ENCODE measurements around the gene ENDOV. TPM values are rescaled to one million over a fixed set of nuclear protein-coding genes. Genes with fewer than 3 reads are reported as not detected.
A peak's percentile ranks its signal among the peaks of the same experiment; 100 is the strongest.

ENDOV gene
- total RNA-seq, 1 experiment from 2014 or later, result 45.6 TPM

DNA sequence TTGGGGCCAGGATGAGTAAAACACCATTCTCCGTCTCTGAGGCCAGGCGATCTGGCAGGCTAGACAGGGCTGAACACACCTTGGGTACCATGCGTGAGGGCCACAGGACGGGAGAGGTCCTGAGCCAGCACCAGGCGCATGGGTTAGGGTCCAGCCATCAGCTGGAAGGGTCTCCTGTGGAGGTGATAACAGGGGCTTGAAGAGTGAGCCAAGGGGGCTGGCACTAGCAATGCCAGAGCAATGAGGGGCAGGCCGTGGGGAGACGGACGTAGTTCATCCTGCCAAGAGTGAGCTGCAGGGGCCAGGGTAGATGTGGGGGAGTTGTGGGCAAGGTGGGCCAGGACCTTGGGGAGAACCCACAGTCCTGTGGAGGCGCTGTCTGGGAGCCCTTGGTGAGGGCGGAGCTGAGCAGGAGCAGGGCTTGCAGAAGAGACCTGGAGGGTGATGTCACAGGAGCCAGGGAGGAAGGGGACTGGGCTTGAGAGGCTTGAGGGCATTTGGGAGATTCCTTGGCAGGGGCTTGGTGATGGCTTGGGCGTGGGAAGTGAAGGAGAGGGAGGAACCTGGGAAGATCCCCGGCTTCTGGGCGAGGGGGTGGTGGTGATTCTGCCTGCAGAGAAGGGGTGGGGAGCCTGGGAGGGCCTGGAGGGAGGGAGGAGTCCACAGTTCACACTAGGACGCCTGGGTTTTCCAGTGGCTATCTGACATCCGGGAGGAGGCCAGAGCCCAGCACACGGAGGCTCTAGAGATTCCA lies 67.8 kb downstream of the ENDOV start:
- ATAC-seq, result peak; percentile 31; the same call in 1 of the 2 replicates
- Histone ChIP-seq H3K9me2 (ENCODE audit: insufficient read depth) (no peaks in the 10 kb centered on the region), H3K9ac (ENCODE audit: low read length) (no peak overlapping the region), H3K27me3 (ENCODE audit: insufficient read depth, low read length) (no peaks in the 10 kb centered on the region), H3K9me3 (ENCODE audit: control insufficient read depth in 1 of 2, insufficient read depth in 1 of 2, low read depth in 1 of 2, low read length in 2 of 2) (no peaks in the 10 kb centered on the region), H3K4me3 (replicated peaks in 1 of 2; ENCODE audit: low read depth in 1 of 2, low read length in 2 of 2) (no peak overlapping the region), H3K36me3 (ENCODE audit: control insufficient read depth in 1 of 2, insufficient read depth in 2 of 2, low read length in 2 of 2) (no peaks in the 10 kb centered on the region), H3K27ac (ENCODE audit: low read depth, low read length) (no peak overlapping the region), H4K20me1 (ENCODE audit: insufficient read depth) (no peaks in the 10 kb centered on the region), H3K79me2 (ENCODE audit: insufficient read depth, low read length) (no peaks in the 10 kb centered on the region), H3K4me1 (ENCODE audit: control insufficient read depth in 1 of 2, insufficient read depth in 2 of 2, low read length in 2 of 2) (peaks cover 7 to 25% of the 10 kb centered on the region in 2 experiments; a peak in 3 of 4 replicates), H2AFZ (ENCODE audit: low read depth, low read length, poor library complexity, severe bottlenecking) (no peak overlapping the region), H3K4me2 (ENCODE audit: low read length) (peak overlapping the region; percentile 32)
- ChIA-PET RAD21 (ENCODE audit: low non-redundant PET in 1 of 2, low total read pairs in 2 of 2, uncharacterized antibody in 2 of 2, unreplicated experiment in 2 of 2) (interaction anchor here in 1 of 2 experiments (0.6 kb wide), 1 partner anchor 342 kb away, joined by 8 read pairs; no protein-coding TSS in a partner anchor), POLR2A (no interaction called here), CTCF (no interaction called here)
- DNase-seq (ENCODE audit: low read depth, low spot score), result no peak
- TF ChIP-seq CEBPB (IDR thresholded peaks at IDR 0.05; ENCODE audit: low read depth), result no peak
- TF ChIP-seq TCF7L2 (IDR thresholded peaks at IDR 0.05; ENCODE audit: borderline replicate concordance, extremely low read depth, insufficient read depth, insufficient read length), result no peak
- intact Hi-C loops (cut with micrococcal nuclease), result no loop called here
- no TSS peak for BruUV-seq (replicated peaks)

DNA sequence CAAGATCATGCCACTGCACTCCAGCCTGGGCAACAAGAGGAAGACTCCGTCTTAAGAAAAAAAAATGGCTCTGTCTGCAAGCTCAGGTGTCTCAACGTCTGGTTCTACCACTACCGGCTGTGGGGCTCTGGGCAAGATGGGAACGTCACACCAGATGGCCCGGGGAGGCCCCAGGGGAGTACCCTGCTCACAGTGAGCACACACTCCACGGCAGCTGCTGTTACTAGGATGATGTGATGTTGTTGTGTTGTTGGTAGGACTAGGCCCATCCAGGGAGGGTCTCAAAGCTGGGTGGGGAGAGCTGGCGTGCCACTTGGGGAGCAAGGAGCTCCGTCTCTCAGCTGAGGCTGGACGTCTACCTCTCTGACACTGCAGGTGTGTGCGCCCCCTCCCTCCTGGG lies 70.9 kb downstream of the ENDOV start:
- H2AFZ ChIP-seq (ENCODE audit: low read depth, low read length, poor library complexity, severe bottlenecking), result no peak overlapping the region
- H3K27me3 ChIP-seq (ENCODE audit: insufficient read depth, low read length), result peaks cover 3% of the 10 kb centered on the region; the same call in 1 of the 2 replicates
- H3K36me3 ChIP-seq (ENCODE audit: control insufficient read depth in 1 of 2, insufficient read depth in 2 of 2, low read length in 2 of 2), result no peaks in the 10 kb centered on the region
- peaks cover 7 to 25% of the 10 kb centered on the region in 2 experiments; a peak in 3 of 4 replicates for H3K4me1 ChIP-seq (ENCODE audit: control insufficient read depth in 1 of 2, insufficient read depth in 2 of 2, low read length in 2 of 2)
- H4K20me1 ChIP-seq (ENCODE audit: insufficient read depth), result no peaks in the 10 kb centered on the region
- H3K4me2 ChIP-seq (ENCODE audit: low read length), result no peak overlapping the region
- CTCF ChIA-PET, result no interaction called here
- TF ChIP-seq POLR2A (IDR thresholded peaks at IDR 0.05; ENCODE audit: borderline replicate concordance, extremely low read depth, insufficient read depth, insufficient read length) (no peak), YY1 (IDR thresholded peaks at IDR 0.05; ENCODE audit: extremely low read depth, insufficient replicate concordance, low read depth, low read length) (no peak), EZH2phosphoT487 (IDR thresholded peaks at IDR 0.05; ENCODE audit: borderline replicate concordance) (no peak), EGR1 (IDR thresholded peaks at IDR 0.05; ENCODE audit: low read depth) (no peak), CEBPB (IDR thresholded peaks at IDR 0.05; ENCODE audit: low read depth) (no peak), ZFX (IDR thresholded peaks at IDR 0.05) (no peak), TCF7L2 (IDR thresholded peaks at IDR 0.05; ENCODE audit: borderline replicate concordance, extremely low read depth, insufficient read depth, insufficient read length) (no peak), SP1 (IDR thresholded peaks at IDR 0.05; ENCODE audit: low read depth) (no peak), CBX3 (IDR thresholded peaks at IDR 0.05; ENCODE audit: low read depth) (no peak)
- TF ChIP-seq, protein P1, sequence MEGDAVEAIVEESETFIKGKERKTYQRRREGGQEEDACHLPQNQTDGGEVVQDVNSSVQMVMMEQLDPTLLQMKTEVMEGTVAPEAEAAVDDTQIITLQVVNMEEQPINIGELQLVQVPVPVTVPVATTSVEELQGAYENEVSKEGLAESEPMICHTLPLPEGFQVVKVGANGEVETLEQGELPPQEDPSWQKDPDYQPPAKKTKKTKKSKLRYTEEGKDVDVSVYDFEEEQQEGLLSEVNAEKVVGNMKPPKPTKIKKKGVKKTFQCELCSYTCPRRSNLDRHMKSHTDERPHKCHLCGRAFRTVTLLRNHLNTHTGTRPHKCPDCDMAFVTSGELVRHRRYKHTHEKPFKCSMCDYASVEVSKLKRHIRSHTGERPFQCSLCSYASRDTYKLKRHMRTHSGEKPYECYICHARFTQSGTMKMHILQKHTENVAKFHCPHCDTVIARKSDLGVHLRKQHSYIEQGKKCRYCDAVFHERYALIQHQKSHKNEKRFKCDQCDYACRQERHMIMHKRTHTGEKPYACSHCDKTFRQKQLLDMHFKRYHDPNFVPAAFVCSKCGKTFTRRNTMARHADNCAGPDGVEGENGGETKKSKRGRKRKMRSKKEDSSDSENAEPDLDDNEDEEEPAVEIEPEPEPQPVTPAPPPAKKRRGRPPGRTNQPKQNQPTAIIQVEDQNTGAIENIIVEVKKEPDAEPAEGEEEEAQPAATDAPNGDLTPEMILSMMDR (IDR thresholded peaks at IDR 0.05 in 2 of 3, conservative IDR thresholded peaks at IDR 0.05 in 1 of 3; ENCODE audit: borderline replicate concordance in 1 of 3, insufficient read depth in 1 of 3, low read depth in 2 of 3, low read length in 2 of 3), result no peak
- TF ChIP-seq, protein P2, sequence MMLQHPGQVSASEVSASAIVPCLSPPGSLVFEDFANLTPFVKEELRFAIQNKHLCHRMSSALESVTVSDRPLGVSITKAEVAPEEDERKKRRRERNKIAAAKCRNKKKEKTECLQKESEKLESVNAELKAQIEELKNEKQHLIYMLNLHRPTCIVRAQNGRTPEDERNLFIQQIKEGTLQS (IDR thresholded peaks at IDR 0.05), result no peak
- TF ChIP-seq, protein P3, sequence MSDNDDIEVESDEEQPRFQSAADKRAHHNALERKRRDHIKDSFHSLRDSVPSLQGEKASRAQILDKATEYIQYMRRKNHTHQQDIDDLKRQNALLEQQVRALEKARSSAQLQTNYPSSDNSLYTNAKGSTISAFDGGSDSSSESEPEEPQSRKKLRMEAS (IDR thresholded peaks at IDR 0.05), result no peak
- TF ChIP-seq, protein P4, sequence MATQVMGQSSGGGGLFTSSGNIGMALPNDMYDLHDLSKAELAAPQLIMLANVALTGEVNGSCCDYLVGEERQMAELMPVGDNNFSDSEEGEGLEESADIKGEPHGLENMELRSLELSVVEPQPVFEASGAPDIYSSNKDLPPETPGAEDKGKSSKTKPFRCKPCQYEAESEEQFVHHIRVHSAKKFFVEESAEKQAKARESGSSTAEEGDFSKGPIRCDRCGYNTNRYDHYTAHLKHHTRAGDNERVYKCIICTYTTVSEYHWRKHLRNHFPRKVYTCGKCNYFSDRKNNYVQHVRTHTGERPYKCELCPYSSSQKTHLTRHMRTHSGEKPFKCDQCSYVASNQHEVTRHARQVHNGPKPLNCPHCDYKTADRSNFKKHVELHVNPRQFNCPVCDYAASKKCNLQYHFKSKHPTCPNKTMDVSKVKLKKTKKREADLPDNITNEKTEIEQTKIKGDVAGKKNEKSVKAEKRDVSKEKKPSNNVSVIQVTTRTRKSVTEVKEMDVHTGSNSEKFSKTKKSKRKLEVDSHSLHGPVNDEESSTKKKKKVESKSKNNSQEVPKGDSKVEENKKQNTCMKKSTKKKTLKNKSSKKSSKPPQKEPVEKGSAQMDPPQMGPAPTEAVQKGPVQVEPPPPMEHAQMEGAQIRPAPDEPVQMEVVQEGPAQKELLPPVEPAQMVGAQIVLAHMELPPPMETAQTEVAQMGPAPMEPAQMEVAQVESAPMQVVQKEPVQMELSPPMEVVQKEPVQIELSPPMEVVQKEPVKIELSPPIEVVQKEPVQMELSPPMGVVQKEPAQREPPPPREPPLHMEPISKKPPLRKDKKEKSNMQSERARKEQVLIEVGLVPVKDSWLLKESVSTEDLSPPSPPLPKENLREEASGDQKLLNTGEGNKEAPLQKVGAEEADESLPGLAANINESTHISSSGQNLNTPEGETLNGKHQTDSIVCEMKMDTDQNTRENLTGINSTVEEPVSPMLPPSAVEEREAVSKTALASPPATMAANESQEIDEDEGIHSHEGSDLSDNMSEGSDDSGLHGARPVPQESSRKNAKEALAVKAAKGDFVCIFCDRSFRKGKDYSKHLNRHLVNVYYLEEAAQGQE (IDR thresholded peaks at IDR 0.05; ENCODE audit: low read depth), result no peak
- DNase-seq (ENCODE audit: low read depth, low spot score) (no peak), ATAC-seq (no peak)
- H3K9me2 ChIP-seq (ENCODE audit: insufficient read depth), result no peaks in the 10 kb centered on the region
- H3K27ac ChIP-seq (ENCODE audit: low read depth, low read length), result no peak overlapping the region
- BruUV-seq (replicated peaks), result no TSS peak
- POLR2A ChIA-PET, result no interaction called here
- no peak overlapping the region for H3K4me3 ChIP-seq (replicated peaks in 1 of 2; ENCODE audit: low read depth in 1 of 2, low read length in 2 of 2)
- H3K9me3 ChIP-seq (ENCODE audit: control insufficient read depth in 1 of 2, insufficient read depth in 1 of 2, low read depth in 1 of 2, low read length in 2 of 2), result no peaks in the 10 kb centered on the region
- intact Hi-C loops (cut with micrococcal nuclease), result no loop called here
- H3K79me2 ChIP-seq (ENCODE audit: insufficient read depth, low read length), result no peaks in the 10 kb centered on the region
- RAD21 ChIA-PET (ENCODE audit: low non-redundant PET in 1 of 2, low total read pairs in 2 of 2, uncharacterized antibody in 2 of 2, unreplicated experiment in 2 of 2), result no interaction called here
- H3K9ac ChIP-seq (ENCODE audit: low read length), result no peak overlapping the region

Measured in HCT116 (cell line).